ENCODE measurements around the gene GPR179. TPM values are rescaled to one million over a fixed set of nuclear protein-coding genes. Genes with fewer than 3 reads are reported as not detected.

Gene GPR179, protein sequence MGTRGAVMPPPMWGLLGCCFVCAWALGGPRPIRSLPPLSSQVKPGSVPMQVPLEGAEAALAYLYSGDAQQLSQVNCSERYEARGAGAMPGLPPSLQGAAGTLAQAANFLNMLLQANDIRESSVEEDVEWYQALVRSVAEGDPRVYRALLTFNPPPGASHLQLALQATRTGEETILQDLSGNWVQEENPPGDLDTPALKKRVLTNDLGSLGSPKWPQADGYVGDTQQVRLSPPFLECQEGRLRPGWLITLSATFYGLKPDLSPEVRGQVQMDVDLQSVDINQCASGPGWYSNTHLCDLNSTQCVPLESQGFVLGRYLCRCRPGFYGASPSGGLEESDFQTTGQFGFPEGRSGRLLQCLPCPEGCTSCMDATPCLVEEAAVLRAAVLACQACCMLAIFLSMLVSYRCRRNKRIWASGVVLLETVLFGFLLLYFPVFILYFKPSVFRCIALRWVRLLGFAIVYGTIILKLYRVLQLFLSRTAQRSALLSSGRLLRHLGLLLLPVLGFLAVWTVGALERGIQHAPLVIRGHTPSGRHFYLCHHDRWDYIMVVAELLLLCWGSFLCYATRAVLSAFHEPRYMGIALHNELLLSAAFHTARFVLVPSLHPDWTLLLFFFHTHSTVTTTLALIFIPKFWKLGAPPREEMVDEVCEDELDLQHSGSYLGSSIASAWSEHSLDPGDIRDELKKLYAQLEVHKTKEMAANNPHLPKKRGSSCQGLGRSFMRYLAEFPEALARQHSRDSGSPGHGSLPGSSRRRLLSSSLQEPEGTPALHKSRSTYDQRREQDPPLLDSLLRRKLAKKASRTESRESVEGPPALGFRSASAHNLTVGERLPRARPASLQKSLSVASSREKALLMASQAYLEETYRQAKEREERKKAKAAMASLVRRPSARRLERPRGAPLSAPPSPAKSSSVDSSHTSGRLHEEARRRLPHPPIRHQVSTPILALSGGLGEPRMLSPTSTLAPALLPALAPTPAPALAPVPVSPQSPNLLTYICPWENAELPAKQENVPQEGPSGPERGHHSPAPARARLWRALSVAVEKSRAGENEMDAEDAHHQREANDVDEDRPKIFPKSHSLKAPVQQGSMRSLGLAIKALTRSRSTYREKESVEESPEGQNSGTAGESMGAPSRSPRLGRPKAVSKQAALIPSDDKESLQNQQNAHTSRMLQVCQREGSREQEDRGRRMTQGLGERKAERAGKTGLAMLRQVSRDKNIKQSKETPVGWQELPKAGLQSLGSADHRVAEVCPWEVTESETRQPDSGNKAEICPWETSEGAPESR (N-terminal part only)
- not detected in 2 replicates for total RNA-seq (2014; rRNA removed; shearing (Covaris generic); ENCODE audit: low replicate concordance)

DNA sequence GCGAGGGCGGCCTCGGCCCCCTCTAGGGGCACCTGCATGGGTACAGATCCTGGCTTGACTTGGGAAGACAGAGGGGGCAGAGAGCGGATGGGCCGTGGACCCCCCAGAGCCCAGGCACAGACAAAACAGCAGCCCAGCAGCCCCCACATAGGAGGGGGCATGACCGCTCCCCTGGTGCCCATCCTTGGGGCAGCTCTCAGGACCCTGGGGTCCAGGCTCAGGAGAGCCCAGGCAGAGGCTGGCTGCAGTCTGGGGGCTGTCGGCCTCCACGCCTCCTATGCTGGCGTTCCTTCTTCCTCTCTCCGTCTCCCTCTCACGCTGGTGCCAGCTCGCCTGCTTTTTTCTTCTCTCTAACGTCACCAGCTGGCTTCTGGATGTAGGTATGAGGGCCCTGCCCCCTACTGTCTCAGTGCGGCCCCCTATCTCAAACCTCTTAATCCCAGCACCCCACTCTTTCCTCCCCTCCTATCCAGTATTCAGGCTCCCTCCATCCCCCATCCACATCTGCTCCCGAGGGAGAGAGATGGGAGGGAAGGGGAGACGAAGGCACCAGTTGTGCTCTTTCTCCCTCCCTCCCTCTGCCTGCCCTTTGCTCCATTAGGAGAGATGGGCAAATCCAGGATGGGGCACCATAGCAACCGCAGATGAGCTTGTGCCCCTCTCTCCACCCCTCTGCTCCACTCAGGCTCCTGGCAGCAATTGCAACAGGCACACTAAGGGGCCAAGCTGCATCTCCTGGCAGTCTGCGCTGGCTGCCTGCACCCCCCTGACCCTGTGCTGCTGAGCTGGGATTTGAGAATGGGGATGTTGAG is at the start of gene GPR179:
TSS of gene GPR179 (minus strand) at position 349 of the 812 bp plus-strand sequence. CDS start at position 182, 167 bp downstream.
- H3K4me3 ChIP-seq = no peak within 1 kb of the TSS
- H3K36me3 ChIP-seq = no peaks in the 10 kb centered on the region
- no peaks in the 10 kb centered on the region for H3K27me3 ChIP-seq
- DNase-seq = no peak
- H3K9me3 ChIP-seq = no peaks in the 10 kb centered on the region

DNA sequence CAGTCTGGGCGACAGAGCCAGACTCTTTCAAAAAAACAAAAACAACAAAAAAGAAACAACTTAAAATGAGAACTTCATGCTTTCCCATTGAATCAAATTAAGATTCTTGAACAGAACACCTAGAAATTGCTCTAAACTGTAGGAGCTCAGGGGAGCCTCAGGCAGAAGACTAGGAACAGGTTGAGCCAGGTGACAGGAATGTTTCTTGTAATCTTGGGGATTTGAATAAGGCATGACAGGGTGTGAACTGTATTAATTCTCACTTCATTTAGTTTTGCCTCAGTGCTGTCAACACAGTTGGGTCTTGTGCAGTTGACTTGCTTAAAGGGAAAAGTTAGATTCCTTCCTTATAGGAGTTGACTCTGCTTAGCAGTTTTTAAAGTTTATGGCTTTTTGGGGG is 35.7 kb upstream of the GPR179 start:
- no peaks in the 10 kb centered on the region for H3K9me3 ChIP-seq
- H3K36me3 ChIP-seq = peaks cover 46% of the 10 kb centered on the region
- no peak for DNase-seq
- no peaks in the 10 kb centered on the region for H3K27me3 ChIP-seq
- H3K4me3 ChIP-seq = no peak overlapping the region

DNA sequence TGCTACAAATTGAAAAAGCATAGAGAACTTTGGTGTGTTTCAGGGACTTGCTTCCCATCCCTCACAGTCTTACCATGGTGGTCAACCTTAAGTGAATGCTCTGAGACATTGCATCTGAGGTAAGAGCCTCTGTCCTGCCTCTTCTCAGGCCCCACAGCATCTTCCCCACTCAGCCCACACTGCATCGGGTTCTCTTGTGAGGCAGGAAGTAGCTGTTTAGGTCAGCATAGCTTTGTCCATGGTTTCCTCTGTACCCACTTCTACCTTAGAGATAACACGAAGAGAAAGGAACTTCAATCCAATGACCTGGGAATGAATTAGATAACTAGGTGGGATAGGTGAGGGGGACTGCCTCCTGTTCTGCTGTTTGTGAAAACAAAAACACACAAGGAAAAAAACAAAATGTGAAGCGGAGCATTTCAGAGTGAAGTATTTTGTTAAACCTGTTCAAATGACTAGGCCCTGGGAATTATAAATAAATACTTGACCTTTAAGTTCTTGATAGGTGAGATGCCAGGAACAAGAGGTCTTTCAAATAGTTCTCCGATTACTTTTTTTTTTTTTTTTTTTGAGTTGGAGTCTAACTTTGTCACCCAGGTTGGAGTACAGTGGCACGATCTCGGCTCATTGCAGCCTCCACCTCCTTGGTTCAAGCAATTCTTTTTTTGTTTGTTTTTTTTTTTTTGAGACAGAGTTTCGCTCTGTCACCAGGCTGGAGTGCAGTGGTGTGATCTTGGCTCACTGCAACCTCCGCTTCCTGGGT is 25.5 kb upstream of the GPR179 start:
- Histone ChIP-seq H3K9me3 (no peaks in the 10 kb centered on the region), H3K4me3 (no peak overlapping the region), H3K27me3 (no peaks in the 10 kb centered on the region), H3K36me3 (peaks cover 69% of the 10 kb centered on the region)
- no peak for DNase-seq

DNA sequence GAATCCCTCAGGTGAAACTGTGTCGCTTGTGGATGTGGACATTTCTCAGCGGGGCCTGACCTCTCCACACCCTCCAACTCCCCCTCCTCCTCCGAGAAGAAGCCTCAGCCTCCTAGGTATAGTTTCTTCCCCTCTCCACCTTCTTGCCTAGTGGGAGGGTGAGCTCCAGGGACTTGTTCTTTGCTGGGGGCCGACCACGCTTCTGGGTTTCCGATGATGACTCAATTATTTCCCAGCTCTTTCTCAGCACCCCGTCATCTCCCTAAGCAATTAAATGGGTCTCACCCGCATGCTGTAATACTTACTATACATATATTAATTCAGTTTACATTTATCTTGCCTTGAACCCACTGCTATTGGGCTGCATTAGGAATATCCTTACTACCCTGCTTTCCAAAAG is 21.0 kb upstream of the GPR179 start:
- no peaks in the 10 kb centered on the region for H3K9me3 ChIP-seq
- no peaks in the 10 kb centered on the region for H3K27me3 ChIP-seq
- peaks cover 63% of the 10 kb centered on the region for H3K36me3 ChIP-seq
- DNase-seq = no peak
- H3K4me3 ChIP-seq = no peak overlapping the region

DNA sequence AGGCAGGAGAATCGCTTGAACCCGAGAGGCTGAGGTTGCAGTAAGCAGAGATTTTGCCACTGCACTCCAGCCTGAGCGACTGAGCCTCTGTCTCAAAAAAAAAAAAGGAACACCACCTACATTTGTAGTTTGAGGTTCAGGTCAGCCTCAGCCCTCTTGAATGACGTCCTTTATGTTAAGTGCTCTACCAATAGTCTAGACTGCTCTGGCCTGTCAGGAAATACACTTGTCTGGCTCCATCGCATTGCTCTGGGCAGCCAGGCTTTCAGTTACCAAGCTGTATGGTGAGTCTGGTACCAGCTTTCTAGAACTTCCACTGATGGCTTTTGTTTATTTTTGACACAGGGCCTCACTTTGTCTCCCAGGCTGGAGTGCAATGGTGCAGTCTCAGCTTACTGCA is 19.3 kb upstream of the GPR179 start:
- no peak for DNase-seq
- H3K27me3 ChIP-seq = no peaks in the 10 kb centered on the region
- peaks cover 50% of the 10 kb centered on the region for H3K36me3 ChIP-seq
- H3K4me3 ChIP-seq = no peak overlapping the region
- H3K9me3 ChIP-seq = no peaks in the 10 kb centered on the region

DNA sequence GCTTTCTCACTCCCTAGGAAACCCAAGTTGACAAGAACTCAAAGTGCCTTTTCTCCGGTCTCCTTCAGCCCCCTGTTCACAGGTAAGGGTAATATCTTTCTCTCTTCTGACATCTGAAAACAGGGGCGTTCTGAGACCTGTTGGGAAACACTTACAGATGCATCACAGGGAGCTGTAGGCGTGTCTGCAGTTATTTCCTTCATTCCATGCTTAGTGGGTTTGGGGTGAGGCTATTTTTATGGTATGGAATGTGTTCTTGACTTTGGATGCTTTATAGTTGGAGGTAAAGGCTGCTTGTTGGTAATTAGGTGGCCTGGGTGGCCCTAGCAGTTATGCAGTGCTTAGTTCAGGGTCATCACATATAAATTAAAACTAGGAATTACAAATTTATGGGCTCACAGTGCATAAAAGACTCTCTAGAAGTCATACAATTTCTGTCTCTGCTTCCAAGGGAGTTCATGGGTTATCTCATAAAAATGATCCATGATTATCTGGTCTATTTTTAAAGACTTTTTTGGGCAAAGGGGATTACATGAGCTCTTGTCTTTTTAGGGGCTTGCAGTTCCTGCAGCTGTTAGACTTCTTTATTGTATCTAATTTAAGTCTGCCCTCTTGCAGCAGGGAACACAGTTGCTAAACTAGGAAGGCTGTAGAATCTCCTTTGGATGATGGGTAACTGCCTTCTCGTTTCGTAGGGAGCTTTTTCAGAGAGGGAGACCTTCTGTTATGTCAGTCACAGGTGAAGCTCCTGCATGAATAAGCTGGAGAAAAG is 18.1 kb upstream of the GPR179 start:
- no peak for DNase-seq
- H3K36me3 ChIP-seq = peaks cover 41% of the 10 kb centered on the region
- H3K9me3 ChIP-seq = no peaks in the 10 kb centered on the region
- H3K4me3 ChIP-seq = no peak overlapping the region
- no peaks in the 10 kb centered on the region for H3K27me3 ChIP-seq

DNA sequence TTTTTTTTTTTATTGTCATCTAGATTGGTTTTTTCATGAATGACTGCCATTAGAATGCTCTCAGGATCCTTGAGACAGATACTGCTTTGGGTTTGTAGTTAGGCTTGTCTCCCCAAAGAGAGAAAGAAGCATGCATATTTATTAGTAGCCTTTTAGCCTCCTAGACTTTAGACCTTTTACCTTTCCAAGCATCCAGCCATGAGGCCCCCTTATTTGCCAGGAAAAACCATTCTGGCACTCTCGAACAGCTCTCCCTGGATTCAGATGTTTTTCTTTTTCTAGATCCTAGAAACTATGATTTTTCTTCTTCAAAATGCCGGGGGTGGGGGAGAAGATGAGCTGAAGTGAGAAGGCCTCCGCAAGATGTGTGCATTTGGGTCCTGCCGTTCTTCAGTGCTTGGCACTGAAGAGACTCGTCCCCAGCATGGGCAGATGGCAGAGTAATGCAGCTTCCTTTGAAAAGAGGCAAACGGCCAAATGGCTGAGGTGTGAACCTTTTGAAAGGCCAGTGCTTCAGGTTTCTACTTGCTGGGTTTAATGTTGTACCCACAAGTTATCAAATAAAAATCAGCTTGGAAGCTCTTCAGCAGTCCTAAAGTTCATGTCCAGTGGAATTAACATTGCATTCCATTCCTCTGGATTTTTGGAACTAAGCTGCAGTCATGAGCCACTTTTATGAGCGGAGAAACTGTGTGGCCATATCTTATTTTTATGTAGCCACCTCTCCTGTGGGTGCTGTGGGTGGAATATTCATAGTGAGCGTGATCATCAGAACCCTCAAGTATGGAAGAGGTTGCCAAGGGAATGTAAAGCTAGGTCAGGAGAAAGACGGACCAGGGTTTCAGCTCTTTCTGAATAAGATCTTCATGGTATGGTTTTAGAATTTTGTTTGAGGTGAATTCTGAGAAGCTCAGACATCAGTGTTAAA is 15.1 kb upstream of the GPR179 start:
- no peak for DNase-seq
- Histone ChIP-seq H3K27me3 (no peaks in the 10 kb centered on the region), H3K36me3 (peaks cover 23% of the 10 kb centered on the region), H3K9me3 (no peaks in the 10 kb centered on the region), H3K4me3 (no peak overlapping the region)

DNA sequence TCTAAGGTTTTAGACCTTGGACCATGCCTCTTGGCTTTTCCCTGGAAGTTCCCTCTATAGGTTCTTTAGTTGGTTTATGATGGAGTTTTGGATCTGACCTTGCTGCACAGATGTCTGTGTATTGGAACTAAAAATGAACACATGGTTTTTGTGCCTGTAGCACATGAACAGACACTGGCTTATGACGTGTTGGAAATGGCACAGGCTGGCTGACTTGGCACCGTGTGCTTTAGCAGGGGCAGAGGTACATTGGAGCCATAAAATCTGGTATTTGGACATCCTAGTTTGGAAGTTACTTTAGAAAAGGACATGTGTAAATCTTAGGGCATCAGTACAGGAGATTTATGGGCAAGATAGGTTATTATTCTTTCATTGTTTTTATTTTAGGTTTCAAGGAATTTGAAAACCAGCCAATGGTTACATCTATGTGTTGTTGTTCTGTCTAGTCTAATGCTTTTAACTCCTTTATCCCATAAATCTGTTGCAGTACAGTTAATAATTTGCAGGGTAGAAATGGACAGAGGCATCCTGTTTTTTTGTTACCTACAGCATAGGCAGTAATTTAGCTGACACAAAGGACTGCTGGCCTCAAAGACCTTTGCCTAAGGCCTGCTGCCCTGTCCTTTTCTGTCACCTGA is 13.8 kb upstream of the GPR179 start:
- Histone ChIP-seq H3K4me3 (no peak overlapping the region), H3K27me3 (no peaks in the 10 kb centered on the region), H3K36me3 (peaks cover 16% of the 10 kb centered on the region), H3K9me3 (no peaks in the 10 kb centered on the region)
- no peak for DNase-seq

DNA sequence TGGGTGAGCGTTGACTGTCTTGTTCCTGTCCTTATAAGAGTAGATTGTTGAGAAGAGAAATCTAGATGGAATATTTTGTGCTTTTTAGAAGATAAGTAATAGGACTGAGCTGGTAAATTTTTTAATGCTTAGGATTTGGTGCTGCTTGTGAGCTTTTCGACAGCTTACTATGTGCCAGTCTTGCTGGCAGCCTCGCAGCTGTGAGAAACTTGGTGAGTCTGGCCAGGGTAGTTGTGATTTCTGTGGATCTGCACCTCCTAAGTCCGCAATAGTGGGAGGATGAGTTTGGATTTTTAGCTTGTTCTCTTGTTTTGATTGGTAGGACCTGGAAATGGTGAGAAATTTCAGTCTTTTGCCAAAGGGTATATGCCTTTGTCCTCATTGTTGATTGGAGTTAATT is 11.5 kb upstream of the GPR179 start:
- Histone ChIP-seq H3K27me3 (no peaks in the 10 kb centered on the region), H3K36me3 (peaks cover 2% of the 10 kb centered on the region), H3K4me3 (no peak overlapping the region), H3K9me3 (no peaks in the 10 kb centered on the region)
- no peak for DNase-seq

DNA sequence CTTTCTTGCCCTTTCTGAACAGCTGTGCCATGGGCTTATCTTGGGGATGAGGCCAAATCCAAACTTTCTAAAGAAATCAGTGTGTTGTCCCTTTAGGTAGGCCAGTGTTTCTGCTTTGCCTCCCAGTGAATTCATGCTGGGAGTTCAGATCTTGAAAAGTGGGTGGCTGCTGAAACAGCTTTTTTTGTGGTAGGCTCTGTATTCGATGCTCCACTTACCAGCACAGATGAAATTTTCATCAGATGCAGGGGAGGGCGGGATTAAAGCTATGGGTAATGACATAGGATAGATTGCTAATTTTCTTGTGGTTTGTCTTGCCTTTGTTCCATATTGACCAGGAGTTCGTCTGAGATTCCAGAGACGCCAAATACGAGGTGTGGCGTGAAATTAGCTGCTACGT is 10.7 kb upstream of the GPR179 start:
- H3K4me3 ChIP-seq = no peak overlapping the region
- no peaks in the 10 kb centered on the region for H3K27me3 ChIP-seq
- H3K9me3 ChIP-seq = no peaks in the 10 kb centered on the region
- peaks cover 2% of the 10 kb centered on the region for H3K36me3 ChIP-seq
- no peak for DNase-seq

DNA sequence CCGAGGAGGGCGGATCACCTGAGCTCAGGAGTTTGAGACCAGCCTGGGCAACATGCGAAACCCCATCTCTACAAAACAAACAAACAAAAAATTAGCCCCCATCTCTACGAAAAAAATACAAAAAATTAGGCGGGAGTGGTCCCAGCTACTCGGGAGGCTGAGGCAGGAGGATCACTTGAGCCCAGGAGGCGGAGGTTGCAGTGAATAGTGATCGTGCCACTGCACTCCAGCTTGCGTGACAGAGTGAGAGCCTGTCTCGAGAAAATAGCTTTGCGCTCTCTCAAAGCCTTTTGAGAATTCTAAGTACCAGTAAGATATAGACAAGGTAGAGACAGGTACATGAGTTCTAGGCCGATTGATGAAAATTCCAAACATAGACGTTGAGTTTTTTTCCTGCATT is 9.9 kb upstream of the GPR179 start:
- peaks cover 2% of the 10 kb centered on the region for H3K36me3 ChIP-seq
- no peaks in the 10 kb centered on the region for H3K27me3 ChIP-seq
- H3K4me3 ChIP-seq = peak overlapping the region; percentile 53
- no peak for DNase-seq
- no peaks in the 10 kb centered on the region for H3K9me3 ChIP-seq

DNA sequence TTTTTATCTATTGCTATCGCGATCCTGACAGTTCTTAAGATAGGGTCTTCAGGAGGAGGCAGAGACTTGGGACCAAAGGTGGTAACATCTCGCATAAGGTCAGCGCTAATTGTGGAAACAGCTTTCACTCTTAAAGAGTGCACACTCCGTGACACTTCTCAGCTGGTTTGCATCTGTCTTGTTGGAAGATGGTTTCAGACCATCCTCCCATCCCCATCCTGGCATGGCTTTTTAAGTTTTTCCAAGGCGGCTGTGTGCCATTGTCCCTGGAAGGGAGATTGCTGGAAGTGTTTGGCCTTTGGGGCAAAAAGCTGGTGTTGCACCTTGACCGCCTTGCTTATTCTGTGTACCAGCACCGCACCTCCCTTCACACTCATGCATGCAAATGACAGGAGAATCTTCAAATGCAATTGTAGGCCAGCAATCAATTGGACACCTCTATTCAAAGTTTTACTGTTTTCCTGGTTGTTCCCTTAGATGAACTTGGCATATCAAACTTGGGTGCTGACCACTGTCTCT is 9.4 kb upstream of the GPR179 start:
- peak overlapping the region; percentile 53 for H3K4me3 ChIP-seq
- no peak for DNase-seq
- H3K36me3 ChIP-seq = peaks cover 2% of the 10 kb centered on the region
- no peaks in the 10 kb centered on the region for H3K9me3 ChIP-seq
- H3K27me3 ChIP-seq = no peaks in the 10 kb centered on the region
